ENCODE data around the gene PLK4. TPM values are rescaled to one million over a fixed set of nuclear protein-coding genes. Genes with fewer than 3 reads are reported as not detected.

Gene PLK4
- total and polyA plus RNA-seq, 2 donors (not counting 1 experiment from before 2014, with no cell fraction given), result 1.2 to 4.3 TPM

- DNase-seq (no peak), ATAC-seq (ENCODE audit: low read depth) (no peak)
- Histone ChIP-seq H3K9ac (ENCODE audit: low read length) (no peak overlapping the region), H4K20me1 (ENCODE audit: control insufficient read depth, insufficient read depth, low read length, poor library complexity, severe bottlenecking) (no peaks in the 10 kb centered on the region), H3K4me2 (replicated peaks; ENCODE audit: low read depth, low read length, poor library complexity, severe bottlenecking) (no peak overlapping the region), H3K9me3 (ENCODE audit: control extremely low read depth in 1 of 3, control insufficient read depth in 2 of 3, insufficient read depth in 1 of 3, low read length in 2 of 3) (peaks cover 8 to 33% (median 26%) of the 10 kb centered on the region in 3 donors), H3K27me3 (replicated peaks in 1 of 4; ENCODE audit: control extremely low read depth in 1 of 4, control insufficient read depth in 3 of 4, insufficient read depth in 4 of 4, low read length in 3 of 4) (no peaks in the 10 kb centered on the region), H3K27ac (ENCODE audit: low read length in 2 of 2) (no peak overlapping the region), H3K4me3 (ENCODE audit: control extremely low read depth in 1 of 5, extremely low read depth in 1 of 5, insufficient read depth in 1 of 5, low read depth in 2 of 5, low read length in 4 of 5) (no peak overlapping the region), H3K36me3 (replicated peaks in 1 of 2; ENCODE audit: control extremely low read depth in 1 of 2, control insufficient read depth in 1 of 2, extremely low read depth in 1 of 2, insufficient read depth in 2 of 2, low read length in 1 of 2) (no peaks in the 10 kb centered on the region), H3K4me1 (ENCODE audit: control insufficient read depth in 2 of 2, insufficient read depth in 2 of 2, low read length in 2 of 2) (no peaks in the 10 kb centered on the region), H2AFZ (ENCODE audit: insufficient read depth, low read depth, low read length, poor library complexity, severe bottlenecking) (no peak overlapping the region), H3K79me2 (ENCODE audit: control insufficient read depth, insufficient read depth, low read length) (peaks cover 6% of the 10 kb centered on the region)
- Mint-ChIP-seq H3K4me3 (no peak overlapping the region), H3K4me1 (no peaks in the 10 kb centered on the region), H3K27ac (no peak overlapping the region), H3K27me3 (no peaks in the 10 kb centered on the region), H3K9me3 (ENCODE audit: insufficient read depth) (peaks cover 25% of the 10 kb centered on the region)
- intact Hi-C loops (cut with micrococcal nuclease), result no loop called here
- POLR2A ChIA-PET, result no interaction called here
- CTCF ChIA-PET, result no interaction called here
- TF ChIP-seq EZH2 (IDR thresholded peaks at IDR 0.05; ENCODE audit: borderline replicate concordance, insufficient read depth, low read depth, low read length, poor library complexity, severe bottlenecking), result no peak
- TF ChIP-seq, protein P1, sequence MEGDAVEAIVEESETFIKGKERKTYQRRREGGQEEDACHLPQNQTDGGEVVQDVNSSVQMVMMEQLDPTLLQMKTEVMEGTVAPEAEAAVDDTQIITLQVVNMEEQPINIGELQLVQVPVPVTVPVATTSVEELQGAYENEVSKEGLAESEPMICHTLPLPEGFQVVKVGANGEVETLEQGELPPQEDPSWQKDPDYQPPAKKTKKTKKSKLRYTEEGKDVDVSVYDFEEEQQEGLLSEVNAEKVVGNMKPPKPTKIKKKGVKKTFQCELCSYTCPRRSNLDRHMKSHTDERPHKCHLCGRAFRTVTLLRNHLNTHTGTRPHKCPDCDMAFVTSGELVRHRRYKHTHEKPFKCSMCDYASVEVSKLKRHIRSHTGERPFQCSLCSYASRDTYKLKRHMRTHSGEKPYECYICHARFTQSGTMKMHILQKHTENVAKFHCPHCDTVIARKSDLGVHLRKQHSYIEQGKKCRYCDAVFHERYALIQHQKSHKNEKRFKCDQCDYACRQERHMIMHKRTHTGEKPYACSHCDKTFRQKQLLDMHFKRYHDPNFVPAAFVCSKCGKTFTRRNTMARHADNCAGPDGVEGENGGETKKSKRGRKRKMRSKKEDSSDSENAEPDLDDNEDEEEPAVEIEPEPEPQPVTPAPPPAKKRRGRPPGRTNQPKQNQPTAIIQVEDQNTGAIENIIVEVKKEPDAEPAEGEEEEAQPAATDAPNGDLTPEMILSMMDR (IDR thresholded peaks at IDR 0.05), result no peak
Measured at GRCh38 chr4:127846061-127846460, 34.6 kb upstream of the PLK4 start.

GRCh38 chr4:127846765-127847164 is 33.9 kb upstream of the PLK4 start:
- H3K4me2 ChIP-seq (replicated peaks; ENCODE audit: low read depth, low read length, poor library complexity, severe bottlenecking), result no peak overlapping the region
- Mint-ChIP-seq H3K4me1 (no peaks in the 10 kb centered on the region), H3K9me3 (ENCODE audit: insufficient read depth) (peaks cover 25% of the 10 kb centered on the region), H3K27me3 (no peaks in the 10 kb centered on the region), H3K27ac (no peak overlapping the region), H3K4me3 (no peak overlapping the region)
- no peak overlapping the region for H3K4me3 ChIP-seq (ENCODE audit: control extremely low read depth in 1 of 5, extremely low read depth in 1 of 5, insufficient read depth in 1 of 5, low read depth in 2 of 5, low read length in 4 of 5)
- CTCF ChIA-PET, result no interaction called here
- H4K20me1 ChIP-seq (ENCODE audit: control insufficient read depth, insufficient read depth, low read length, poor library complexity, severe bottlenecking), result no peaks in the 10 kb centered on the region
- intact Hi-C loops (cut with micrococcal nuclease), result no loop called here
- no peak for DNase-seq
- H3K27ac ChIP-seq (ENCODE audit: low read length in 2 of 2), result no peak overlapping the region
- H3K27me3 ChIP-seq (replicated peaks in 1 of 4; ENCODE audit: control extremely low read depth in 1 of 4, control insufficient read depth in 3 of 4, insufficient read depth in 4 of 4, low read length in 3 of 4), result no peaks in the 10 kb centered on the region
- H3K36me3 ChIP-seq (replicated peaks in 1 of 2; ENCODE audit: control extremely low read depth in 1 of 2, control insufficient read depth in 1 of 2, extremely low read depth in 1 of 2, insufficient read depth in 2 of 2, low read length in 1 of 2), result no peaks in the 10 kb centered on the region
- H3K4me1 ChIP-seq (ENCODE audit: control insufficient read depth in 2 of 2, insufficient read depth in 2 of 2, low read length in 2 of 2), result no peaks in the 10 kb centered on the region
- TF ChIP-seq, protein P1 (IDR thresholded peaks at IDR 0.05), result no peak
- TF ChIP-seq EZH2 (IDR thresholded peaks at IDR 0.05; ENCODE audit: borderline replicate concordance, insufficient read depth, low read depth, low read length, poor library complexity, severe bottlenecking), result no peak
- peaks cover 6% of the 10 kb centered on the region for H3K79me2 ChIP-seq (ENCODE audit: control insufficient read depth, insufficient read depth, low read length)
- H3K9ac ChIP-seq (ENCODE audit: low read length), result no peak overlapping the region
- no CpG with 5 or more reads among the region's 1 CpG for WGBS (ENCODE audit: insufficient coverage)
- H3K9me3 ChIP-seq (ENCODE audit: control extremely low read depth in 1 of 3, control insufficient read depth in 2 of 3, insufficient read depth in 1 of 3, low read length in 2 of 3), result peaks cover 8 to 33% (median 30%) of the 10 kb centered on the region in 3 donors
- ATAC-seq (ENCODE audit: low read depth), result no peak
- POLR2A ChIA-PET, result no interaction called here
- no peak overlapping the region for H2AFZ ChIP-seq (ENCODE audit: insufficient read depth, low read depth, low read length, poor library complexity, severe bottlenecking)
